ENCODE results near the gene DHX9.

Gene DHX9

DNA sequence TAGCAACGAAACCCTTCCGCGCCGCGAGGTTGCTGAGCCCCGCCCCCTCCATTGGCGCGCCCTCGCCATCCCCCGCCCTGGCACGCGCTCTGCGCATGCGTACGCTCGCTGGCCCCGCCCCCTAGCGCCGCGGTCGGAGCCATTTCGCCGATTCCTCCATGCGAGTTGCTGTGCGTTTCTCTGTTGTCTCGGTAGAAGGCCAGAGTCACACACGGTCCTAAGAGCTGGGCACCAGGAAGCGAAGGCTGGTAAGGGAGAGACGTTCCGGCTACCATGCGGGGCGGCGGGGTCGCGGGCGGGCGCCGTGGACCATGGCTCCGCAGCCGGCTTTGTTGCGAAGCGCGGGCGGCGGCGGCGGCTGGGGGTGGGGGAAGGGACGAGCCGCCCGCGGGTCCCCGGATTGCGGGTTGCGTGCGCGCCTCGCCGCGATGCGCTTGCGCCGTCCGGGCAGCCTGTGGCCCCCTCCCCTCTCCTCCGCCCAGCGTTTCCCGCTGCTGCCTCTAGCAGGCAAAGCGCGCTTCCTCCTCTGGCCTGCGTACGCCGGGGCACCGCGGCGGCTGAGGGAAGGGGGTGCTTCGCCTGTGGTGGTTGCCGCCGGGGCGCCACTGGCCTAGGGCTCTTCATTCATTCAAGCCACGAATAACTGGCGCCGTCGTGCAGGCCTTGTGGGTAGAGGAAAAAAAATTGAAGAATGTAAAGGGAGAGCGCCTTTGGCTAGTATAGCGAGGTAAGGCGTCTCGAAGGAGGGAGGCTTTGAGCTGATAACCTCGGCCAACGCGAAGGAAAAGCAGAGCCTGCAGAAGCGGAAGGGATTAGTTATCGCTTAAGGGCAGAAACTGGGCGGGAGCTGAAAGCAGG is at the start of gene DHX9:
Gene DHX9 (plus strand): TSS at position 139 of the 858 bp plus-strand sequence. CDS start 3,220 bp downstream, outside the sequence.
- peak; percentile 95 for DNase-seq

DNA sequence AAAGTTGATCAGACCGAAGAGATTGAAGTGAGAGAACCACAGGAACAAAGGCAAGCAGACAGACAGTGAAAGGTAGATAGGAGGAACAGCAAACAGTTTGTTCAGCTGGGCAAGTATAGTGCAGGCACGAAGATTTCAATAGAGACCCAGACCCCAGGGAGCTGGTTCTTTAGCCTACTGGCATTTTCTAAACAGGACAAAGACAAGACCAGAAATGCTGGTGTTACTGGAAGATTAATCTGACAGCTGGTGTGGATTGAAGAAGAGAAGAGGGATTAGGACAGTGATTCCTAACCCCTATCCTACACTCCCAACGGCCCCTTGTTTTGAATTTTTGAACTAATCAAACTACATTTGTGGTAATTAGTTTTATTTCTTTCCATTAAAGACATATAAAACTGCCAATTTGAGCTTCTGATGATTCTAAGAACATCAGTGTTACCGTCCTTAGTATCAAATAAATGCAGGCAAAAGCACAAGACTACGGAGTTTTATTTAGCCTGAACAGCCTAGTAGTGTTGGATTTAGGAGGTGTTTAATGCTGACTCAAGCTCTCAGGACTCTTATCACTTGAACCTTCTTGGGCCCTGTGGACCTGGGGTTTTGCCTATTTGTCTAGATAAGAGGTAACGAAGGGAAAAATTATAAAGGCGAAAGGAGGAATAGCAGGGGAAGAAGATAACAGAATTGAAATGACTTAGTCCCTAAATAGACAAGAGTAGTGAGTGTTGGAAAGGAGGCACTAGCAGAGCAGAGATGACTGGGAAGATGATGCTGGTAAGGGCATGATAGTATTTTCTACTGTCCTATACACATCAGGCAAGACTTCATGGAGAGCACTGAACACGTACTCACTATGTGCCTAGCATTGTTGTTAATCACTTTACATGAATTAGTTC is 47.6 kb upstream of the DHX9 start:
- no peak for DNase-seq

DNA sequence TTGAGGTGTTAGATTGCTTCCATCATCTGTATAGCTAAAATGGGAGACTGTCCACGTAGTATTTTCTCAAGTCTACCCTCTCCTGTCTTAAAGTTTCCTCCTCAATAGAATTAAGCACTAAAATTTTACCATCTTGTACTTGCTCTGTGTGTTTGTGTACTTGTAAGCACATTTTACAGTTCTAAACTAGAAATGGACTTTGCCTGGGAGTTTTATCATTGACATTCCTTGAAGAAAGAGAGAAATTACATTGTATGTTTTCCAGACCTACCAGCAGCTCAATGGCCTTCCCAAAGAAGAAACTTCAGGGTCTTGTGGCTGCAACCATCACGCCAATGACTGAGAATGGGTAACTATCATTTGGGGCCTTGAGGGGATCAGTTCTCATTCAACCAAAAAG is 45.1 kb upstream of the DHX9 start:
- no peak for DNase-seq

DNA sequence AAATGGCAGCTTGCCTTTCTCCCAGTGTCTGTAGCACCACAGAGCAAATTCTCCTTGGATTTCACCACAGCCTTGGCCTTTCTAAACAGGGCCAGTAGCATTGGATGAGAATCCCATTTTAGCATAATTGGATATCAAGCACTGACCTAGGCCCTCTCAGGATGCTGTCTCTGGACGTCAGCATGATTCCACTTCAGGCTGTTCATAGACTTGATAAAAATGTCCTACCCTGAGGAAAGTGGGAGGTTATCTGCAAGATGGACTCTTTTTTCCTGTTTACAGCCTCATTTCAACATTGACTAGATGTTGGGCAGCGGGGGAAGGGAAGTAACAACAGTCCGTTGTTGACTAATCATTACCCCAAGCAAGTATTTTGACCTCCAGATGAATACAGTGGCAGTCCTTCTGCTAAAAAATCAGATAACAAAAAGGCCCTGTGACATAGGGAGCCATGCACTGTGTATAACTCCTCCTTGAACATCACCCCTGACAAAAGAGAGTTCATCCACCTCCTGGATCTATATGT is 44.4 kb upstream of the DHX9 start:
- no peak for DNase-seq

DNA sequence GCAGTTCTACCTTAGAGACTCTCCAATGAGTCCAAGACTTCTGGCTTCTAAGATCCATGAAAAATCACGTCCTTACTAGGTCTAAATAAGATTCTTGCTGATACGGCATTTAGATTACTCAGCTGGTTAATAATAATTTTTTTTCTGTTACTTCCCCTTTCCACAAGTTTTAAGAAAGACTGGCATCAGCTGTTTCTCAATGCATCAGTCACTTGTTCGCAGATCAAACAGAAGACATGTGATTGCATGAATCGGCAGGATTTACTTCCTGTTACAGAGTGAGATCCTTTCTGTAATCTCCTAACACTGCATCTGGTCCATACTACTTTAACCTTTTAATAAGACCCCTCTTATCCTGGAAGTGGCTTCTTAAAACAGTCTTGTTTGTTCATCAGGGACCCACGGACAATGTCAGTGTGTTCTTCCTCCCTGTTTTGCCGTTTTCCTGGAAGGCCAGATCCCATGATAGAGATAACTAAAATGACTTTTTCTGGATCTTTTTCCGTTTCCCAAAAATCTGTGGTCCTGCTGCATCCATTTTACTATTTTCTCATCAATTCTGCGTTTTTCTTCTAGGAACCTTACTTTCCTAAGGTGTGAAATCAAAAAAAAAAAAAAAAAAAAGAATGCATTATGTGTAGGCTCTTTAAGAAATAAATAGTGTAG is 43.5 kb upstream of the DHX9 start:
- DNase-seq: no peak

DNA sequence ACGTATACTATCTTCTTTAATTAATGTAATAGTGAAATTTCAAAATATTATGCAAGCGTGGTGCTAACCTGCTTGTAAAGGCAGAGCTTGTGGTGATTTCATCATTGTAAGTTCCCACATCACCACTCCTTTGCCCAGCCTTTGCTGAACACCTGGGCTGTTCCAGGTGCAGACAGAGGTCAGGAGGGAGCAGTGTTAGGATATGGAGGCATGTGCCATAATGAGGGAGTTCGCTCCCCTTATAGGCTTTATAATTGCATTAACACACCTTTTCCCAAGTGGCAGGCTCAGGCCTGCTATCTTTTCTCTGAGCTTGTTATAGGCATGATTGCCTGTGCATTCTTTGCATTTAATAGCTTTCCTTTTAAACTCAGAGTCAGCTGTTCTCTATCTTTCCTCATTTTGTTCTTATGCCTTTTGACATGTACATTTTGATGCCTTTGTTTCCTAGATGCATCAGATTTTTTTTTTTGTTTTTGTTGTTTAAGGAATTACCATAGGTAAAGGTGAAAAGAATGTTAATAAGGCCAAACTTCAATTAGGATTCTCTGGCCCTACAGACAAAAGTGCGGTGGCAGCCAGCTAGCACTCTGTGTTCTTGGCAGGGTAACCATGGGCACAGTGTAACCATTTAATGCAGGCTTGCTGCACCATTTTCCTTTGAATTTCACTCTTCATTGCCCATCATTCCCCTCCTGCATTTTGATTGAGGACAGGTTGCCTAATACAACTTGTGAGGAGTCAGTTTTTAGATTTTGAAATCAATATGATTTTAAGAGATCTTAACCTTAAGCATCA is 36.9 kb upstream of the DHX9 start:
- DNase-seq: no peak

DNA sequence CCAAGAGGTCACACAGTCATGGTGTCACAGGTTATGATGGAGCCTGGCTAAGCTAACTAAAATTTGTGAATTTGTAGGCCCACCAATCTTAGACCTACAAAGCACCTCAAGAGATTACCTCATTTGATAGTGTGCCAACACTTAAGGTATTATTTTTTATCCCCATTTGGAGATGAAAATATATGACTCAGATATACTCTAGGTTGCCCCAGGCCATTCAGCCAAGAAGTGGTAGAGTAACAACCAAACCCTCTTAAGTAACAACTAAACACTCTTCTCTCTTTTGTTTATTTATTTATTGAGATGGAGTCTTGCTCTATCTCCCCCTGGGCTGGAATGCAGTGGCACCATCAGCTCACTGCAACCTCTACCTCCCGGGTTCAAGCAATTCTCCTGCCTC is 35.3 kb upstream of the DHX9 start:
- DNase-seq: no peak

DNA sequence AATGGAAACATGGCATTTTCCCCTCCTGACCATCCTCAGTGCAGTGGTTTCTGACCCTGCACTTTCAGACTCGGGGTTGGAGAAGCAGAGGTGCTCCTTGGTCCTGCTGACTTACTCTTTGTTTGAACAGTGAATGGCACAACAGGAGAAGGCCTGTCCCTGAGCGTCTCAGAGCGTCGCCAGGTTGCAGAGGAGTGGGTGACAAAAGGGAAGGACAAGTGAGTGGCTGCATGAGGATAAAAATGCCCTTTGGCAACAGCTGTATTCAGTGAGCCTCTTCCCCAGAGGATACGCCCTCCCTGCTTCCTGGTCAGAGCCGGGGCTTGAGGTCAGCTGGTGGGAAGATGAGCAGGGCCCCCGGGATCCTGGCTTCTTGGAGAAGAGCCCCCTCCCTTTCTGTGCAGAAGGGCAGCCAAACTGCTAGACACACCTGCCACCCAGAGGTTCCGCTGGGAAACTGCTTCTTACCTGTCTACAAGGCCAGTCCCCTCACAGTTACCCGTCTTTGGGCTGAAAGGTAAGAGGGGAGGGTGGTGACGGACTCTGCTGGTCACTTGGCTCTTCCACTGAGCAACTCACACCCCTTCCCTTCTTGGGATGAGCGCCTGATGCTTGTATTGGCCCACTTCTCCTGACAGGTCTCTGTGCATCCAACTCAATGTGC is 33.0 kb upstream of the DHX9 start:
- no peak for DNase-seq

DNA sequence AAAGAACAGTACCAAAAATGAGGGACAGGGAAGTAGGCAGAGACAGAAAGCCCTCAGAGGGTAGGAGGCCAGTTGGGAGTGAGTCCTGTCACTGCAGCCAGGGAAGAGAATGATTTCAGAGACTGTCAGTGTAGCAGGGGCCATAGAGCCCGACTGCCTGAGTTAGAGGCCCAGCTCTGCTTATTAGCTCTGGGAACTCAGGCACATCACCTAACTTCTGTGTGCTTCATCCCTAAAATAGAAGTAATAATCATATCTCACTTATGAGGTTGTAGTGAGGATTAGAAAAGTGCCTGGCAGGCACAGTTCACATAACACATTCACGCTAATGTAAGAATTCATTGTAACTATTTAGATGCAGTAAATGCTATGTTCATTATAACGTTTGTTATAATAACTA is 31.2 kb upstream of the DHX9 start:
- no peak for DNase-seq

DNA sequence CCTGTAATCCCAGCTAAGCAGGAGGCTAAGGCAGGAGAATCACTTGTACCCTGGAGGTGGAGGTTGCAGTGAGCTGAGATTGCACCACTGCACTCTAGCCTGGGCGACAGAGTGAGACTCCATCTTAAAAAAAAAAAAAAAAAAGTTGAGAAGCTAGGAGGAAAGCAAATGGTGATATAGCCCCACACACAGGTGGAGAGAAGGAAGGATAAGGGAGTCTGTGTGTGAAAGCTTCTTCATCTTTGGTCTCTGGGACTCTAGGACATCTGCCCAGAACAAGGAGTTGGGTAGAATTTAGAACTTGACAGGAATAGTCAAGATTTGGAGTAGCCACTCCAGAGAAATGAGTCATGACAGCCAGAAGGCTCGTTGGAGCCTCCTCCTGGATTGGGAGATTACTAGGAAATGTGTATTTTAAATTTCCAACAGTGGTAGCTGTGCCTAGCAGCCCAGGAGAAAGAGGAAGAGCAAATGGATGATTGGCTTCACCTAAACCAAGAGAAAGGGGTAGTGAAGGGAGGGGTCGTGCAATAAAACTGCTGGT is 29.7 kb upstream of the DHX9 start:
- DNase-seq: no peak

DNA sequence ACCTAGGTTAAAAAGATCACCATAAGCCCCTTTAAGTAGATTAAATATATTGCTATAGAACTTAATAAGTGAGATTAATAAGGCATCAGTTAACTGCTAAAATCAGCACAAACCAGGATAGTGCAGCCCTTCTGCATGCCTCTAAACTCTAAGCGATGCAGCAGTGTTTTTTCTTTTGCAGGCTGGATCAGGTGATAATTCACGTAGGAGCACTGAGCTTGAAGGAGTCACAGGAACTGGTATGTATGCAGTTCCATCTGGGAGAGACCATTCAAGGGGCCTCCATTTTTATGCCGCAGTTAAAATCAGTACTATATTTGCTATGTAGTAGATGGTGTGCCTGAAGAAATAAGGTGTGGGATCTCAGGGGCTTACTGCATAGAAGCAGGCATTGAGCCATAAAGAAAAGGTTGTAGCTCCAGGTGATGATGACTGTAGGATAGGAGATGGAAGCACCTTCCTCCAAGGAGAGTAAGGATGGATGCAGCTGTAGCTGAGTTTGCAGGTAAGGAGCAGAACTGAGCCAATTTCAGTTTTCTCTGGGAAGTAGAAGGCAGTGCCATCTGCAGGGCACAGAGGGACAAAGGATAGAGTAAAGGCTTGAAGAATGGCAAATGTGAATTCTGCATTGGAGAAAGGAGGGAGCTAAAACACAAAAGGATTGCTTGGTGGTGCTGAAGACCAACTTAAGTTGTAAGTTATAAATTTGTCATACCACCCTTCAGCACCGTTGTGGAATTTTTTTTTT is 27.0 kb upstream of the DHX9 start:
- DNase-seq: no peak

DNA sequence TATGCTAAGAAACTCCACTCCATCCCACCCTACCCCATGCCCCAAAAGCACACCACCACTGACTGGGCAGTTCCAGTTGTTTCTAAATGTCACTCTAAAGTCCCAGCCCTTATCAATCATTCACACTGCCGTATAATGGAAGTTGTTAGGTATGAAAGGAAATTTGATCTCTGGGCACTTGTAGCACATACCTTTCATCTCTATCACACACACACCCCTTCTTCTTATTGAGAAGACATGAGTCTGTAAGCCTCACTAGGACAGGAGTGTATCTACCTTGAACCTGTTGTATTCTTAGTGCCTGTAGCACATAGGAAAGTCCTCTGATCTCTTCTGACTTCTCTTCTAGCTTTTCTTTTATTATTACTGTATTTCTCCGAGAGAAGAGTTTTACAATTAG is 22.3 kb upstream of the DHX9 start:
- no peak for DNase-seq

DNA sequence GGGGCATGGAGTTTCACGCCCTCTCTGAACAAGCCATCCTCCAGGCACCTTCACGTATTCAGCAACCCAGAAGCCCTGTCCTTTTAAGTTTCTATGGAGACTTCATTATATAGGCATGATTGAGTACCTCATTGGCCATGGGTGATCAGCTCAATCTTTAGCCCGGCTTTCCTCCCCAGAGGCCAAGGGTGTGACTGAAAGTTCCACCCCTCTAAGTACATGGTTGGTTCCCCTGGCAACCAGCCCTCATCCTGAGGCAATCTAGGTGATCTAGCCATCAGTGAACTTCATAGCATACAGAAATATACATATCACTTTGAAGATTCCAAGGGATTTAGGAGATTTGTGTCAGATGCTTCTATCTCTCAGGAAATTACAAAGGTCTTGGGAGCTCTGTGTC is 21.3 kb upstream of the DHX9 start:
- DNase-seq: no peak

DNA sequence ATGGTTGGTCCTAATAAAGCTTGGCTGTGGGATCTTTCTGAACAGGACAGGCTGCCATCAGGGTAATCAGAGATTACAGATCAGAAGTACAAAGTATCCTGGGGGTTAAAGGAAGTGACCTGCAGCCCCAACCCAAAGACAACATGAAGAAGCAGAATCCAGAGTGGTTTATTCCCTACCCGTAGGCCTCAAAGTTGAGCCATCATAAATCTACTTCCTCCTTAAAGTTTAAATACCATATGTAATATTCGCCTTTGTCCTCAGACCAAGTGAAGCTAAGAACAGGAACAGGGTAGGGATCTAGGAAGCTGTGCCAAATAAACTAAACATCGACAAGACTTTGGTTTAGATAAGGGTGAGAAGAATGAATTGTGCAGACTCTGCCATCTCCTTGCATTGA is 15.9 kb upstream of the DHX9 start:
- DNase-seq: no peak

DNA sequence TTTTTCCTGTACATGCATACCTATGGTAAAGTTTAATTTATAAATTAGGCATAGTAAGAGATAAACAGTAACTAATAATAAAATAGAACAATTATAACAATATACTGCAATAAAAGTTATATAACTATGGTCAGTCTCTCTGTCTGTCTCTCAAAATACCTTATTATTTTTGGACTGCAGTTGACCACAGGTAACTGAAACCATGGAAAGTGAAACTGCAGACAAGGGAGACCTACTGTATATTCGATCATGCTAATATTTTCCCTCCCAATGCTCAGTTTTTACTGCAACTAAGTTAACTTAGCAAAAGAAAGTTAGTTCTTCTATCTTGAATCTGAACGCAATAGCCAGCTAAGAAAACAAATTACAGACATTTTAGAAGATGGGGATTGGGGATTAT is 12.3 kb upstream of the DHX9 start:
- no peak for DNase-seq

DNA sequence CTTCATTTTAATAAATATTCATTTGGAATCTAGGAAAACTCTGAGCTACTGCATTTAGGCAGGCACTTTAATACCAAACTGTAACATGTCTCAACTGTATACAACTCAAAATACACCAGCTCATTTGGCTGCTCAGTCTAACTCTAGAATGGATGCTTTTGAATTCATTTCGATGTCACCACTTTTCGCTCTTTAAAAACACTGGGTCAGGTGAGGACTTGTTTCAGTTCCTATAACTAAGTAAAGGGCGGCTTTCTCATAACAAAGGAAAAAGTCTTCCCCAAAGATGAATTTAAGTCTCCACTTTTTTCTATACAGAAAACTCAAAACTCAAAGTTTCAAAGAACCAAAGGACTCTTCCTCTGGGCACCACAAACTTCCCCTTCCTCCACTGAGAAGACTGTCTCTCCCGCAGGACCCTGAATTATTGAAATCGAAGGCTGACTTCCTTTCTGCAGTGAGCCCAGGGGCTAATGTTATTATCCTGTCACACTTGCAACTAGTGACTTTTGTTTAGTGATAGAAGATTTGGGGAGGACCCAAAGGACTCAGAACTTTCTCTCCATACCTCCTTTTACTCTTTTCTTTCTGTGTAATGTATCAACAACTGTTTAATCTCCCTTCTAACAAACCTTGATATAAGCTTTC is 9.7 kb upstream of the DHX9 start:
- DNase-seq: no peak

DNA sequence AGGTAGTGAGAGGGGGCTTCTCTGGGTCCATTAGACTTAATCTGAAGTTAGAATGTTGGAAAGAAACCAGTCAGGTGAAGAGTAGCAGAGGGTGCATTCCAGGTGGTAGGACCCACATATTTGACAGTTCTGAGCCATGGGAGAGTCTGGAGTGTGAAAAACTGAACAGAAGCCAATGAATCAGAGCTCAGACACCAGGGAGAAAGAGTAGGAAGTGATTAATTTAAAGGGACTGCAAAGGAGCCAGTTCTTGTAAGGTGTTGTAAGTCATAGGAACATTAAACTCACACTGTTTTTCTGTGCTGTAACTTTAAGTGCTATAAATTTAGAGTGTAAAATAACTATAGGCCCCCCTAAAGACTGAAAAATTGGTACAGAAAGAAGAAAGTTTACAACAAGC is 5.9 kb upstream of the DHX9 start:
- DNase-seq: no peak

DNA sequence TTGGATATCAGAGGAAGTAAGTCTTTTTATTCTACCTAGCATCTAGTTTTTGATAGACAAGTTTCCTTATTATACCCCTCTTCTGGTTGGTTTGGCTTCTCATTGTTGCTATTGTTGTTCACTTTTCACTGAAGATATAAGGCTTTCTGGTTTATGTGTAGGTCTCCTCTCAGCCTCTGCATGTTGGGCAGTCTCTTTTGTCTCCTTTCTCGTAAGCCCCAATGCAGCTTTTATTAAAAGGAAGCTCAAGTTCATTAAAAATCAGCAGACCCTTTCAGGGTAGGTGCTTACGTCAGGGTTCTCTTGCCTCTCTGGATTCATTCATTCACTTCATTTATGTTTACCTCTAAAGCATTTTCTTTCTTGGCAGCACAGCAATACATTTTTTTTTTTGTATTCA is 4.8 kb upstream of the DHX9 start:
- DNase-seq: no peak

DNA sequence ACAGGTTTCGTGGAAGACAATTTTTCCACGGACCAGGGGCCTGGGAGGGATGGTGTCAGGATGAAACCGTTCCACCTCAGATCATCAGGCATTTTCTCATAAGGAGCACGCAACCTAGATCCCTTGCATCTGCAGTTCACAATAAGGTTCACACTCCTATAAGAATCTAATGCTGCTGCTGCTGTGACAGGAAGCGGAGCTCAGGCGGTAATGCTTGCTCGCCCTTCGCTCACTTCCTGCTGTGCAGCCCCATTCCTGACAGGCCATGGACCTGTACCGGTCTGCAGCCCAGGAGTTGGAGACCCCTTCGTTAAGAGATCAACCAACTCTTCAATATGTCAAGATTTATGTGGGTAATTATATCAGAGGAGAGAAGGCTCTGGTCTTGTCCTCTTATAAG is 3.3 kb upstream of the DHX9 start:
- no peak for DNase-seq

DNA sequence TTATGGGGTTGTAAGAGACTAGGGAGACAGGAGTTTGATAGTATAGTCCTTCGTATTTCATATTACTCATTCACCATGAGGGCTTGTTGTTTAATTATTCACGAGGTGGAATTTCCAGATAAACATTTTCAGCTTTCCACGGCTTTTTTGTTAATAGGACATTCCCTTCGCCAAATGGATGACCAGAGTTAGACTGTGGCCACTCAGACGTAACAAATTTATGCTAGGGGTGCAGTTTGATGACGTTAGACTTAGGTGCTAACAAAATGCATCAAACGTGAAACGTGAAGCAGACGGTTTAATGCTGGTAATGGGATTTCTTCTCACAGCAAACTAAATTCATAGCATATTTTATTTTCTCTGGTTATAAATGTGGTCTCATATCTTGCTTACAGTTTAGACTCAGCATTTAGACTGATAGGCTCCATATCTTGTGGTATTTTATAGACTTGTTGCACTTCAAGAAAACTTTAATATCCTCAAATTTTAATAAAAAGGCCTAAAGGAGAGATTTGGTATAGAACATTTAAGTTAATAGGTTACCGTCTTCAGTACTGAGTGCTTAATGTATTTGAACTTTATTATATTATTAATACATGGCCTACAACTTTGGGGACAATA is 2.3 kb downstream of the DHX9 start:
- DNase-seq: peak; percentile 31

Measured in activated CD4-positive, alpha-beta T cell treated with anti-CD3 and anti-CD28 coated beads, Interleukin-10, Interleukin-2, amounts not matched to agents 100 ng/mL and 50 ng/mL, durations not matched to agents 16 hours and 8 hours (primary cell).